PC-3 (cell line): ENCODE data around the gene VDAC1. TPM values are rescaled to one million over a fixed set of nuclear protein-coding genes. Genes with fewer than 3 reads are reported as not detected.

ENCODE experiments used
- ATAC-seq: fragments of 200-7000 bp; cut with Tn5 transposase; 2 replicates; pipeline ENCODE4 v1.9.1; 2020; ENCODE audit warnings: mild to moderate bottlenecking, moderate library complexity
- BruUV-seq: library from RNA; stranded (reverse); fragments of 400-500 nt; replicated peaks from 2 replicates; lab custom pipeline; 2021; lab: Mats Ljungman, UMichigan
- CTCF ChIA-PET: fragments of 300-600 bp; sonication (Branson Sonifier 250); formaldehyde crosslinking; loops from one replicate; lab custom pipeline; 2022; ENCODE audit warnings: antibody characterized with exemption; lab: Charles Lee
- POLR2A ChIA-PET: fragments of 300-600 bp; sonication (Branson Sonifier 250); formaldehyde crosslinking; loops from one replicate; lab custom pipeline; 2022; ENCODE audit warnings: antibody characterized with exemption; ENCODE audit not compliant: unreplicated experiment; lab: Charles Lee
- DNase-seq: peaks from one replicate; pipeline ENCODE4 v3.0.0-alpha.2; 2015
- H2AFZ ChIP-seq: fragments of 300-600 bp; sonication (generic); 2 replicates; pipeline ENCODE4 v1.6.0; 2016; ENCODE audit warnings: antibody characterized with exemption, low read length
- H3F3A ChIP-seq: fragments of 300-600 bp; sonication (generic); one replicate; pipeline ENCODE4 v1.6.0; 2017; ENCODE audit warnings: antibody characterized with exemption, low read length, control low read depth, mild to moderate bottlenecking; ENCODE audit not compliant: unreplicated experiment
- H3K27ac ChIP-seq: fragments of 300-600 bp; sonication (generic); 2 replicates; pipeline ENCODE4 v1.5.1; 2016; ENCODE audit warnings: mild to moderate bottlenecking, low read length
- H3K27me3 ChIP-seq: fragments of 300-600 bp; sonication (generic); 2 replicates; pipeline ENCODE4 v1.6.1; 2016; ENCODE audit warnings: low read length, mixed read lengths
- H3K36me3 ChIP-seq: fragments of 300-600 bp; sonication (generic); 2 replicates; pipeline ENCODE4 v1.6.1; 2016; ENCODE audit warnings: low read depth, mixed run types, low read length, mixed read lengths
- H3K4me1 ChIP-seq: fragments of 300-600 bp; sonication (generic); 2 replicates; pipeline ENCODE4 v1.5.1; 2016; ENCODE audit warnings: low read length; ENCODE audit not compliant: insufficient read depth
- H3K4me2 ChIP-seq: fragments of 300-600 bp; sonication (generic); 2 replicates; pipeline ENCODE4 v1.6.0; 2016; ENCODE audit warnings: low read length
- H3K4me3 ChIP-seq: fragments of 300-600 bp; sonication (generic); 2 replicates; pipeline ENCODE4 v1.5.1; 2016; ENCODE audit warnings: mild to moderate bottlenecking, low read length, mixed read lengths
- H3K79me2 ChIP-seq: fragments of 300-600 bp; sonication (generic); 2 replicates; pipeline ENCODE4 v1.6.1; 2017; ENCODE audit warnings: low read length, mixed read lengths
- H3K9ac ChIP-seq: fragments of 300-600 bp; sonication (generic); 2 replicates; pipeline ENCODE4 v1.6.0; 2016; ENCODE audit warnings: mild to moderate bottlenecking, low read length
- H3K9me2 ChIP-seq: fragments of 300-600 bp; sonication (generic); replicated peaks from 2 replicates; pipeline ENCODE4 v1.6.1; 2016; ENCODE audit warnings: mixed run types, low read length, mixed read lengths
- H3K9me3 ChIP-seq: fragments of 300-600 bp; sonication (generic); 2 replicates; pipeline ENCODE4 v1.6.1; 2016; ENCODE audit warnings: low read length, mixed read lengths
- H4K20me1 ChIP-seq: fragments of 300-600 bp; sonication (generic); 2 replicates; pipeline ENCODE4 v1.6.1; 2016; ENCODE audit warnings: low read length, mixed read lengths
- EZH2 ChIP-seq: fragments of 300-600 bp; sonication (generic); IDR thresholded peaks from one replicate; pipeline ENCODE4 v1.6.1; 2017; ENCODE audit warnings: antibody characterized with exemption, mild to moderate bottlenecking, low read length; ENCODE audit not compliant: unreplicated experiment
- EZH2phosphoT487 ChIP-seq: fragments of 300-600 bp; sonication (generic); IDR thresholded peaks from 2 replicates; pipeline ENCODE4 v1.6.1; 2018; ENCODE audit warnings: mild to moderate bottlenecking, antibody characterized with exemption, low read length, borderline replicate concordance
- intact Hi-C: fragments of 100-400 bp; cut with micrococcal nuclease; formaldehyde crosslinking; loops from 2 replicates; pipeline ENCODE4 v1.9.0; 2023
- total RNA-seq: library from RNA; depleted of rRNA; stranded (reverse); fragments of >200 nt; gene quantifications from 2 replicates; pipeline ENCODE4 v1.2.3, GENCODE V29; 2014
- TF ChIP-seq, protein P1 (sequence below): fragments of 300-600 bp; sonication (generic); conservative IDR thresholded peaks from 2 replicates; pipeline ENCODE4 v1.5.1; 2017; ENCODE audit warnings: antibody characterized with exemption, low read depth, mild to moderate bottlenecking, low read length

Gene VDAC1
- total RNA-seq, 1 experiment from 2014 or later: 220 TPM

DNA sequence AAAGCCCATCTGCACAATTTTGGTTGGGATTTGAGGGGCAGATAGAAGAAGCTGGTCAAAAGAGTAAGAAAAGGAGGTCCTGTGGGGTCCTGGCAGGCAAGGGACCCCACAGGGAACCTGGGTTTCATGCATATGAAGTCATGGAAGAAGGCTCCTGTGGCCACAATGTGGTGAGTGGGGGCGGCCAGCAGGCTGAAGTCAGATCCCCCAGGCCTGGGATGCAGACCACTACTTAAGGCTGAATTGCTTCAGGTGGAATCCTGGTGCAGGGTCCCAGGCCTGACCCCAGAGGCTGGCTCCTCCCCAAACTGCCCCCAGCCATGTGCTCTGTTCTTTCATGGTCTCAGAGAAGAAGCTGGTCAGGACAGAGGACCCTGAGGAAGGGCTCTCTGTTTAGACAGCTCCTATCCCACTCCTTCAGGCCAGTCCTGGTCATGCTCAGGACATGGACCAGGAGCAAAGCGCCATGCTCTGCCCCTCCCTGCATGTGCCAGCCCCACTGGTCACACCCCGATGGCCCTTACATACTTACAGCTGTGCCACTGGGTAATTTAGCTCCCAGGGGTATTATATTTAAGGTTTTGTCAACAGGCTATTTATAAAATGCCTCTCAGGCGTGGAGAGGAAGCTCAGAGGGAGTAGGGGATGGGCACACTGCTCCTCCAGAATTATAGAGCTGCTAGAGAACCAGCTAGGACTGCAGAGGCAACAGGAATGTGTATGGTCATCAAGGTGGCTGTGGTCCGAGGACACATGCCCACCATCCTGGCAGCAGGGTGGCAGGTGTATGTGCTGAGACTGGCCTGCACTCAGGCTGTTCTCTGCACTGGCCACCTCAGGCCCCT is 69.7 kb downstream of the VDAC1 start:
- H3K9ac ChIP-seq: no peak overlapping the region
- H3K9me3 ChIP-seq: no peaks in the 10 kb centered on the region
- BruUV-seq: no TSS peak
- H3K9me2 ChIP-seq: no peaks in the 10 kb centered on the region
- TF ChIP-seq EZH2phosphoT487 (no peak), EZH2 (no peak)
- TF ChIP-seq, protein P1, sequence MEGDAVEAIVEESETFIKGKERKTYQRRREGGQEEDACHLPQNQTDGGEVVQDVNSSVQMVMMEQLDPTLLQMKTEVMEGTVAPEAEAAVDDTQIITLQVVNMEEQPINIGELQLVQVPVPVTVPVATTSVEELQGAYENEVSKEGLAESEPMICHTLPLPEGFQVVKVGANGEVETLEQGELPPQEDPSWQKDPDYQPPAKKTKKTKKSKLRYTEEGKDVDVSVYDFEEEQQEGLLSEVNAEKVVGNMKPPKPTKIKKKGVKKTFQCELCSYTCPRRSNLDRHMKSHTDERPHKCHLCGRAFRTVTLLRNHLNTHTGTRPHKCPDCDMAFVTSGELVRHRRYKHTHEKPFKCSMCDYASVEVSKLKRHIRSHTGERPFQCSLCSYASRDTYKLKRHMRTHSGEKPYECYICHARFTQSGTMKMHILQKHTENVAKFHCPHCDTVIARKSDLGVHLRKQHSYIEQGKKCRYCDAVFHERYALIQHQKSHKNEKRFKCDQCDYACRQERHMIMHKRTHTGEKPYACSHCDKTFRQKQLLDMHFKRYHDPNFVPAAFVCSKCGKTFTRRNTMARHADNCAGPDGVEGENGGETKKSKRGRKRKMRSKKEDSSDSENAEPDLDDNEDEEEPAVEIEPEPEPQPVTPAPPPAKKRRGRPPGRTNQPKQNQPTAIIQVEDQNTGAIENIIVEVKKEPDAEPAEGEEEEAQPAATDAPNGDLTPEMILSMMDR: no peak
- no peaks in the 10 kb centered on the region for H3K79me2 ChIP-seq
- H3K27ac ChIP-seq: no peak overlapping the region
- no peak overlapping the region for H3K4me2 ChIP-seq
- no peak overlapping the region for H2AFZ ChIP-seq
- no peaks in the 10 kb centered on the region for H3K36me3 ChIP-seq
- intact Hi-C loops: no loop called here
- no peaks in the 10 kb centered on the region for H3F3A ChIP-seq
- no peak overlapping the region for H3K4me3 ChIP-seq
- H4K20me1 ChIP-seq: no peaks in the 10 kb centered on the region
- CTCF ChIA-PET: no interaction called here
- ATAC-seq (no peak), DNase-seq (no peak)
- no peaks in the 10 kb centered on the region for H3K27me3 ChIP-seq
- POLR2A ChIA-PET: no interaction called here
- H3K4me1 ChIP-seq: no peaks in the 10 kb centered on the region

DNA sequence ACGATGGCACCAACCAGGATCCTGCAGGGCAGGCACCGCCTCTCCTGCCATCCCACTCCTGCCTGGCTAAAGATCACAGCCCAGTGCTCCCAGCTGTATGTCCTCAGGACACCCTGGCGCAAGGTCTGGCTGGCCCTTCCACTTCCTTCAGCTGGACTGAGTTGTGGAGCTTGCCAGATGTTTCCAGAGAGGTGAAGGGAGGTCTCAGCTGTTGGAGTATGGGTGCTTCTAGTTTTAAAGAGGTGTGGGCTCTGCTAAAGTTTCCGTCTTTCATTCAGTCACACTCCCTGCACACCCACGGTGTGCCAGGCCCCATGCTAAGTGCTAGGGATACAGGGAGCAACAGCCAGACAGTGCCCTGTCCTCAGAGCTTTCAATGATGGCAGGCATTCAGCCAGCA is 70.5 kb downstream of the VDAC1 start:
- Histone ChIP-seq H3K4me1 (no peaks in the 10 kb centered on the region), H3K4me3 (no peak overlapping the region), H3F3A (no peaks in the 10 kb centered on the region), H3K79me2 (no peaks in the 10 kb centered on the region), H3K4me2 (no peak overlapping the region), H3K9me3 (no peaks in the 10 kb centered on the region), H2AFZ (no peak overlapping the region), H3K27ac (no peak overlapping the region), H4K20me1 (no peaks in the 10 kb centered on the region), H3K27me3 (no peaks in the 10 kb centered on the region), H3K9me2 (no peaks in the 10 kb centered on the region), H3K9ac (no peak overlapping the region), H3K36me3 (no peaks in the 10 kb centered on the region)
- intact Hi-C loops: no loop called here
- ATAC-seq: no peak
- POLR2A ChIA-PET: no interaction called here
- BruUV-seq: no TSS peak
- no peak for TF ChIP-seq EZH2
- TF ChIP-seq, protein P1: no peak
- TF ChIP-seq EZH2phosphoT487: no peak
- CTCF ChIA-PET: no interaction called here
- DNase-seq: no peak

DNA sequence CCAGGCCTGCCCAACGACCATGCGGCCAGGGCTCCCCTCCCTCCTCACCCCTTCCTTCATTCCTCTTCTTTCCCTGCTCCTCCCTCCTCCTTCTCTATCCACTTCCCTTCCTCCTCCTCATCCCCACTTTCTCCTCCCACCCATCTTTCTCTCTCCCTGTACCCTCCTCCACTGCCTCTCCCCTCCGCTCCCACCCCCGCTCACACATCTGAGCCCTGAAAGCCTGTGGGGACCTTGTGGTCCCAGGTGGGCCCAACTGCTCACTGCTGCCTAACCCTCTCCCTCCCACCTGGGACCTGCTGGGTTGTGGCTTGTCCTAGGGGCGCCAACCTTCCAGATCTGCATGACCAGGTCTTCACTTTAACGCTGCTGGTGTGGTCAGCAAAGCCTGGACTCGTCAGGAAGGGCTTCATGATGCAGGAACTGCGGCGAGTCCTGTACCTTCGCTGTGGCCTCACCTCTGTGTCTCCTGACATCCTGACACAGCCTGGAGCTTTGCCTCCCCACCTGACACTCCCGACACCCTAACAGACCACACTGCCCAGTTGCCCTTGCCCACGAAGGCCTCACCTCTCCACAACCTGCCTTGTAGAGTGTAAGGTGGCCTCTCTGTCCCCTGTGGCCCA is 71.0 kb downstream of the VDAC1 start:
- no TSS peak for BruUV-seq
- Histone ChIP-seq H2AFZ (no peak overlapping the region), H3K27ac (no peak overlapping the region), H3F3A (no peaks in the 10 kb centered on the region), H3K4me2 (no peak overlapping the region), H3K4me3 (no peak overlapping the region), H3K27me3 (no peaks in the 10 kb centered on the region), H3K79me2 (no peaks in the 10 kb centered on the region), H3K36me3 (no peaks in the 10 kb centered on the region), H3K9ac (no peak overlapping the region), H4K20me1 (no peaks in the 10 kb centered on the region), H3K4me1 (no peaks in the 10 kb centered on the region), H3K9me3 (no peaks in the 10 kb centered on the region), H3K9me2 (no peaks in the 10 kb centered on the region)
- DNase-seq (no peak), ATAC-seq (no peak)
- intact Hi-C loops: no loop called here
- ChIA-PET POLR2A (no interaction called here), CTCF (no interaction called here)
- TF ChIP-seq EZH2 (no peak), EZH2phosphoT487 (no peak)
- TF ChIP-seq, protein P1: no peak
